GM21447 (cell line): Measurements from ENCODE around the gene HID1.
"Not testable (repeated sequence)": the region's sequence is repeated elsewhere in the genome, so short reads cannot be mapped to it uniquely, and the experiment has no call there.

Source experiments
- ATAC-seq: cut with Tn5 transposase; IDR thresholded peaks from one replicate; pipeline ENCODE4 v1.9.1; 2021; ENCODE audit not compliant: unreplicated experiment

Gene HID1

GRCh38 chr17:74923538-74924249 lies 48.9 kb downstream of the HID1 start:
- ATAC-seq, result no peak

GRCh38 chr17:74922694-74923537 lies 49.6 kb downstream of the HID1 start, which contains the start of gene USH1G:
Gene USH1G (minus strand): TSS chr17:74923255. CDS start chr17:74923073, 182 bp downstream.
- ATAC-seq, result no peak

- ATAC-seq, result no peak
Measured at GRCh38 chr17:74922172-74922571, 50.4 kb downstream of the HID1 start.

GRCh38 chr17:74921769-74922168 lies 50.8 kb downstream of the HID1 start:
- ATAC-seq, result no peak

GRCh38 chr17:74921026-74921681 lies 51.4 kb downstream of the HID1 start:
- no peak for ATAC-seq

- no peak for ATAC-seq
Measured at GRCh38 chr17:74920642-74921025, 51.9 kb downstream of the HID1 start.

GRCh38 chr17:74920306-74920620 lies 52.3 kb downstream of the HID1 start:
- ATAC-seq, result no peak

GRCh38 chr17:74919440-74920305 lies 52.9 kb downstream of the HID1 start:
- no peak for ATAC-seq

GRCh38 chr17:74918906-74919305 lies 53.7 kb downstream of the HID1 start:
- no peak for ATAC-seq

- ATAC-seq, result no peak
Measured at GRCh38 chr17:74917430-74917829, 55.1 kb downstream of the HID1 start.

- ATAC-seq, result no peak
Measured at GRCh38 chr17:74916851-74917199, 55.7 kb downstream of the HID1 start.

GRCh38 chr17:74916136-74916850 lies 56.3 kb downstream of the HID1 start:
- ATAC-seq, result no peak

- not testable (repeated sequence) for ATAC-seq
Measured at GRCh38 chr17:74911423-74911822, 61.1 kb downstream of the HID1 start.

- ATAC-seq, result not testable (repeated sequence)
Measured at GRCh38 chr17:74909097-74909496, 63.5 kb downstream of the HID1 start.

- ATAC-seq, result no peak
Measured at GRCh38 chr17:74907012-74907411, 65.5 kb downstream of the HID1 start.

- ATAC-seq, result not testable (repeated sequence)
Measured at GRCh38 chr17:74906214-74906793, 66.3 kb downstream of the HID1 start.

GRCh38 chr17:74904687-74905409 lies 67.7 kb downstream of the HID1 start:
- ATAC-seq, result no peak

- ATAC-seq, result no peak
Measured at GRCh38 chr17:74903671-74904070, 68.9 kb downstream of the HID1 start.

GRCh38 chr17:74903034-74903433 lies 69.5 kb downstream of the HID1 start:
- no peak for ATAC-seq
